ENCODE results near the gene ITSN2.
A peak's percentile ranks its signal among the peaks of the same experiment; 100 is the strongest.

Gene ITSN2

DNA sequence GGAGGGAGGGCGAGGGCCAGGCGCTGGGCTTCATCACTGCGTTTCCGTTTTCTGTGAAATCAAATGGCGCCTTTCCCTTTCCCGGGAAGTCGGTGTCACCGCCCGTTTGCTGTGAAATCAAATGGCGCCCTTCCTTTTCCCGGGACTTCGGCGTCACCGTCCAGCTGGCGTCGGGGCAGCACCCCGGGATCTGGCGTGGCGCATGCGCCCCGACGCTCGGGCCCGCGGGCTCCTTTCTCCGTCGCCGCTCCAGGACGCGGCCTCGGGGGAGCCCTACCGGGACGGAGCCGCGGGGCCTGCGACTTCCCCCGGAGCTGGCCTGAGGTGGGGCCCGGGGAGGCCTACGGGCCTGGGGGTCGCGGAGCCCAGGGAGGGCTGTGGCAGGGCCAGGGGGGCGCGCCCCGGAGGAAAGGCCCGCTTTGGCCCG is 185.5 kb downstream of the ITSN2 start, which contains the start of gene FAM228A:
FAM228A (plus strand) TSS at position 203 of the 427 bp plus-strand sequence. CDS start 428 bp downstream, outside the sequence.
- no peak for DNase-seq

DNA sequence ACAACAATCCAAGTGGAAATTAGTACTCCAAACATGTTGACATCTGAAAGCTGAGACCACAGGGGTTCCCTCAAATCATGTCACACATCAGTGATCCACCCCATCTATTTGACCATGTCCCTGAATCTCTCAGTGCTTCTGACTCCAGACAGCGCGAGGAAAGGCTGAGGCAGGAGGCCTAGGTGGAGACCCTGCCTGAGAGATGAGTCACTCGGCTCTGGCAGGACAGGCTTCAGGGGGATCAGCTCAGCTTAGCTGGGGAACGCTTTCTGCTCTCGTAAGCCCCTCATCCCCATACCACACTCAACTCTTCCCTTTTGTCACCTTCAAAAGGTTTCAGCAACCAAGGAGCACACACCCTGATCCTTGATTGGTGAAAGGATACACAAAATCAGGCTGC is 191.3 kb downstream of the ITSN2 start:
- no peak for DNase-seq

DNA sequence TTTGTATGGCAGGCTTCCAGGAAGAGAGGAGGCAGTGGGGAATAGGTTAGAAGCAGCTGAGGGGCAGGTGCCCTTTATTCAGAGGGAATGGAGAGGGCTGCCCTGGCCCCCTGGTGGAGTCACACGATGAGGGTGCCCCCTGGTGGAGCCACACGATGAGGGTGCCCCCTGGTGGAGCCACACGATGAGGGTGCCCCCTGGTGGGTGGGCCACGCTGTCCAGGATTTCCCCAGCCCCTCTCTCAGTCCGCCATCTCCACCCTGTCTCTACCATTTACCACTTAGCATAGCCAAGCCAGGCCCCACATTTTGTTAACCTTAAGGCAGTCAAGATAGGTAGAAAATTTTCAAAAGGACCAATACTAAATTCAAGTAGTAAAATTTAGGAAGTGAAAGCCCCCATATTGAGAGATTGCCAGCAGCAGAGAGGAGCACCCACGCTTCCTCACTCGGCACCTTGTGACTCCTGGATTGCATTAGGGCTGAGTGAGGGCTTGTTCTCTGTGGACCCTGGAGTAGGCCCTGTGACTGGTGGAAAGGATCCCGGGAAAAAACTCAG is 195.8 kb downstream of the ITSN2 start:
- DNase-seq: peak; percentile 28

DNA sequence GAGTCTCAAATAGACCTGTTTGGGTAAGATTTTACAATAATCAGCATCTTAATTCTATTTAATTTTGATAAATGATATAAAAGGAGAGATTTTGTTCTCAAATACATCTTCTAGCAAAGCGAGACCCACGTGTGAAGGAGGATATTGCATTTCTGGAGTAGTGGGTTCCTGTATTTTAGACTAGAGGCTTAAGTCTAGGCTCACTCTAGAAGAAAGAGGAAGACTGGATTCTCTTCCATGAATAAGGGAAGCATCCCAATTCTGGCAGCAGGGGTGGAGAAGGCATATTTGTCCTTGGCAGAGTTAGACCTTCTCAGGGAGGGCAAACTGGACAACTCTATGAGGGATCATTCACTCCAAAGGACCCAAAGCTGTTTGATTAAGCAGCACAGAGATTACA is 196.7 kb downstream of the ITSN2 start:
- no peak for DNase-seq

DNA sequence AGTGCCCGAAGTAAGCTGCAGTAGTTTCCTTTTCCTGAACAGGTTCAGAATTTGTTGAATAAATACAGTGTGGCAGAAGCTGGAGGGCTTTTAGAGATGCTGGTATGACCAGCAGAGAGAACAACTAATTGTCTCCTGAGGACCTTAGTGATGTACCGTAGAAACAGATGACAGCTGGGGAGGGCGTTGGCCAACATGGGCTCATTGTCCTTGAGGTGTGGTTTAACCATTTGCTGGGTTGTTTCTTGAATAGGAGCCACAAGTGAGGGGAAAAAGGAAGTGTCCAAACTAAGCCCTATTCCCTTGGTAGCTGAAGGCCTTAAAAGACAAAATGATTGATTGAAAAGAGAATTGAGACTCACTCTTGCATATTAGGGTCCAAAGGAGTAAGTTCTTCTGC is 197.2 kb downstream of the ITSN2 start:
- DNase-seq: no peak

DNA sequence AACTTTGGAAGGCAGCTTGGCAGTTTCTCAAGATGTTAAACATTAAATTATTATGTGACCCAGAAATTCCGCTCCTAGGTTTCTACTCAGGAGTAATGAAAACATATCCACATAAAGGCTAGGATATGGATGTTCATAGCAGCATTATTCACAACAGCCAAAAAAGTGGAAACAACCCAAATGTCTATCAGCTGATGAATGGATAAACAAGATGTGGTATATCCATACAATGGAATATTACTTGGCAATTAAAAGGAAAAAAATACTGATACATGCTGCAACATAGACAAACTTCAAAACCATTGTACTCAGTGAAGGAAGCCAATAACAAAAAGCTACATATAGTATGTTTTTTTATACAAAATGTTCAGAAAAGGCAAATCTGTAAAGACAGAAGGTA is 197.8 kb downstream of the ITSN2 start:
- no peak for DNase-seq

DNA sequence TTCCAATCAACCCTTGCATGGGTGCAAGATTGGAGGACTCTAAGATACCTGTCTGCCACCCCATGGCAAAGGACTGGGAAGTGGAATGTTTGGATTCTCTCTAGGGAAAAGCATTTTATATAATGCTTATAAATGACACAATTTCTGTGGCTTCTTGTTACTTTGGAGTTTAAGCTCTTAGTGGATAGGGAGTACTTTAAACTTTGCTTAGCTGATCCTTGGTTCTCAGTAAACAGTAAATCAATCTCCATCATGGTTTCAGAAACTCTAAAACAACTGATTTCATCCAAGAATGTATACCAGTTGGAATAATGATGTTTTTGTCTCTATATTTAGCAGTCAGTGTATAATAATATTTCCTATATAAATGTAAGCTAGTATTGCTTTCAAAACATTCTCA is 199.6 kb downstream of the ITSN2 start:
- no peak for DNase-seq

DNA sequence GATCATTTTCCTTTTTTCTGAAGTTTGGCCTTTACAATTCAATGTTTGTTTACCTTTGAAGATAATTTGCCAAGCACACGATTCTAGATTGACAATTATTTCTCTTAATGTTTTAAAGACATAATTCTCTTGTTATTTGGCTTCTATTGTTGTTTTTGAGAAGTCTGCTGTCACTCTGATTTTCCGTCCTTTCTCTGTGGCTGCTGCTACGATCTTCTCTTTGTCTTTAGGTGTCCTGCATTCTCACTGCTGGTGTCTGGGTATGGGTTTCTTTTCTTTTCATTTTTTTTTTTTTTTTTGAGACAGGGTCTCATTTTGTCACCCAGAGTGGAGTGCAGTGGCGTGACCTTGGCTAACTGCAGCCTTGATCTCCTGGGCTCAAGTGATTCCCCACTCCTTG is 200.6 kb downstream of the ITSN2 start:
- no peak for DNase-seq

DNA sequence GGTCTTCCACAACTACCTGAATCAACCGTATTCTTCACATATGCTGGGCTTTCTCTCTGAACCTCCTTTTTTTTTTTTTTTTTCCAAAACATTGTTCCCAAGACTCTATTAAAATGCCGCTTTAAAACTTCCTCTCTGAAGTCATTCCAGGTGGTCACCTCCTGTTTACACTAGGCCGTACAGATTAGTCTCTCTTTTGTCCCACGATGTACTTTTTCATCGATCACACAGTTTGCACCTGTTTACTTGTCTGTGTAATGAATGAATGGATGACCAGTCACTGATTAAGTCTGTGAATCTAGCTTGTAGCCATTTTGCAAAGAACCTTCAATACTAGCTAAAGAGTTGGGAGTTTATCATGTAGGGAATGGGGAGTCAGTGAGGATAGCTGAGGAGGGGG is 202.2 kb downstream of the ITSN2 start:
- no peak for DNase-seq

DNA sequence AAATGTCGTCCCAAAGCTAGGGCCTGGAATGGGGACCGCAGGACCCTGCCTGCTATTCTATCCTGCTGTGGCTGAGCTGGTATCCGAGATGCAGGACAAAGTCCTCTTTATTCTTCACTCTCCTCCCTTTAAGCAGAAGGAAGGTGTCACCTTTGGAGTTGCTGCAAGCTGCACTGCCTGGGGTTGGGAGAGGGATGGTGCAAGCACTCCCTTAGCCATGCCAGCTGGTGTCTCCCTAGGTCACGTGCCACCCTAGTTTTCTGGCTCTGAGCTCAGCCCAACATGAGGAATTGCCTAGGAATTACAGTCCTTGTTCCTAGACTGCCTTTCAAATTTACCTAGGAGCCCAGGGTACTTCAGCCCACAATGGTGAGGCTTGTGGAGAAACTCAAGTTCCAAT is 206.9 kb downstream of the ITSN2 start:
- no peak for DNase-seq

All from CD4-positive, alpha-beta T cell treated with Interleukin-10 for 1 hour (primary cell).